NCI-H524 treated with DMSO at 0.1 percent for 48 hours (cell line): ENCODE results near the gene CCT8.
A peak's percentile ranks its signal among the peaks of the same experiment; 100 is the strongest.

Experiments
- DNase-seq: peaks from one replicate; lab custom pipeline; 2025; lab: John Stamatoyannopoulos, UW

CCT8 gene

DNA sequence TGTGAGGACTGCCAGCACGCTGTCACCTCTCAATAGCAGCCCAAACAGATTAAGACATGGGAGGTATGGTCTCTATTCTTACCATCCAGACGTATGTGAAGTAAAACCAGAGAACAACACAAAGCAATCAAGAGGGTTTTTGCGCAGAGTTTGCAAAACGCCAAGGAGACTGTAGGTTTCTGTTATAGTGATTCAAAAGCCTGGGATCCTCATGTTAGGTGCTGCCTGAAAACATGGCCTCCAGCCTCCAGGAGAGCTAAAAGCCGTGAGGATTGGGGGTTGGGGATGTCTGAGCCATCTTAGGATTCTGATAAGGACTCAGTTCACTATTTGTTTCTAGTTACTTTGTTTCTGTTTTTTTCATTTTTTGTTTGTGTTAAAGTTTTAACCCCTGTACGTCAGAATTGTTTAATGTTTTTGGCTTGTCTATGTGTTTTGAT is 4.2 kb upstream of the CCT8 start:
- peak; percentile 42 for DNase-seq

GRCh38 chr21:29076731-29077640 is 3.5 kb upstream of the CCT8 start:
- DNase-seq, result peak; percentile 2

DNA sequence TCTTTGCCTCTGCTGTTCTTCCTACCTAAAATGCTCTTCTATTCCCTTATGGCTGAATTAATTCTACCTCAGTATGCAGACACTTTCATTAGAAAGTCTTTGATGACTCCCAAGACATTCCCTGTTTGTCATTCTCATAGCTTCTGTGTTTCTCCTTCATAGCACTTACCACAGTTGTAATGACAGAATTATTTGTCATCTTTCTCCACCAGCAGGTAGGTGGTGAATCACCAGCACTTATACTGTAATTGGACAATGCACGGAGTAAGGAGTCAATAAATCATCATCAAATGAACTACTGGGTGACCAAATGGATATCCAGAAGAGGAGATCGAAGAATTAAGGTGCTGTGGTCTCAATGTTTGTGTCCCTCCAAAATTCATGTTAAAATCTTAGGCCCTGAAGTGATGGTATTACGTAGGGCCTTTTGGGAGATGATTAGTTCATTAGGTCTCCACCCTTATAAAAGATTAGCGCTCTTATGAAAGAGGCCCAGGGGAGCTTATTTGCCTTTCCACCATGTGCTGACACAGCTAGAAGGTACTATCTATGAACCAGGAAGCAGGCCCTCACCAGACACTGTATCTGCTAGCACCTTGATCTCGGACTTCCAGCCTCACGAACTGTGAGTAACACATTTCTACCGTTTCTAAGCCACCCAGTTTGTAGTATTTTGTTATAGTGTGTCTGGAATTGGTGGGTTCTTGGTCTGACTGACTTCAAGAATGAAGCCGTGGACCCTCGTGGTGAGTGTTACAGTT is 2.4 kb upstream of the CCT8 start:
- no peak for DNase-seq

DNA sequence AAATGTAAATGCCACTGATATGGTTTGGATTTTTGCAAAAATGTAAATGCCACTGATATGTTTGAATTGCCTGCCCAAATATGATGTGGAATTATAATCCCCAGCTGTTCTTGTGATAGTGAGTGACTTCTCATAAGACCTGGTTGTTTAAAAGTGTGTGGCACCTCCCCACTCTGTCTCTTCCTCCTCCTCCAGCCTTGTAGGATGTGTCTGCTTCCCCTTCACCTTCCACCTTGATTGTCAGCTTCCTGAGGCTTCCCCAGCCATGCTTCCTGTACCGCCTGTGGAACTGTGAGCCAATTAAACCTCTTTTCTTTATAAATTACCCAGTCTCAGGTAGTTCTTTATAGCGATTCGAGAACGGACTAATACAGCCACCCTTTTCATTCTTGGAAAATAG is 1.3 kb upstream of the CCT8 start:
- DNase-seq, result no peak

- no peak for DNase-seq
Observed at GRCh38 chr21:29074007-29074376, 544 bp upstream of the CCT8 start.

DNA sequence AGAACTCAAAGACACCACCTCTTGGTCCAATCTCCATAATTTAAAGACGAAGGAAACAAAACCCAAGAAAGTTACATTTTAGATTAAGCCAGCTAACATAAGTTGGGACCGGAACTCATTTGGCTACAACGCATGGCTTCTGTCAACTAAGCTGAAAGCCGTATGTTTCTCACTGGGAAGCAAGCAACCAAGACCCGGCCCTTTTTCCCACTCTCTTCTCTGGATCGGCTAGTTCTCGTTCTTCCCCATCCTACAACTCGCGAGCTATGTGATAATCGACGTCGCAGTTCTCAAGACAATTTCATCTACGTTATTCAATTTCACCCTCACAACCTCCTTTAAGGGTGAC is 601 bp downstream of the CCT8 start:
- no peak for DNase-seq

- no peak for DNase-seq
Observed at GRCh38 chr21:29064850-29065481, 8.5 kb downstream of the CCT8 start.

DNA sequence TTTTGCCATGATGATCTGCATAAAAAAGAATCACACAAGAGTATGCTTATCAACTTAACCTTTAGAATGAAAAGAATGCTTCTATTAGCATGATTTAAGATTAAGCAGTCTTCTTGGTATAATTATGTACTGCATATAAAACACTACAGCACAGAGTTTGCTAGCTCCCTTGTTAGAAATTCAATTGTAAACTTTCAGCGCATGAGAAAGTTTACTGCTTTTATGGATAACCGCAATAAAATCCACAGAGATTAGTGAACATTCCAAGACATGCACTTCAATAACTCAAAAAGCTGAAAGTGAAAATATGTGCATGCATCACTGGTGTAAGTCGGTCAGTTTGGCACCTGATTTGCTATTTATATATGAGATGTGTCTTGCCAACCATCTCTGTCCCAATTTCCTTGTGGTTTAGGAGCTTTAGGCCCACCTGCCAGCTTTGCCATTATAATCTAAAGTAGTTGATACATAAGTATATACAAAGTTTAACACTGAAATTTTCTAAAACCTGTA is 16.9 kb downstream of the CCT8 start:
- no peak for DNase-seq

GRCh38 chr21:29056005-29056404 is 17.4 kb downstream of the CCT8 start:
- no peak for DNase-seq

DNA sequence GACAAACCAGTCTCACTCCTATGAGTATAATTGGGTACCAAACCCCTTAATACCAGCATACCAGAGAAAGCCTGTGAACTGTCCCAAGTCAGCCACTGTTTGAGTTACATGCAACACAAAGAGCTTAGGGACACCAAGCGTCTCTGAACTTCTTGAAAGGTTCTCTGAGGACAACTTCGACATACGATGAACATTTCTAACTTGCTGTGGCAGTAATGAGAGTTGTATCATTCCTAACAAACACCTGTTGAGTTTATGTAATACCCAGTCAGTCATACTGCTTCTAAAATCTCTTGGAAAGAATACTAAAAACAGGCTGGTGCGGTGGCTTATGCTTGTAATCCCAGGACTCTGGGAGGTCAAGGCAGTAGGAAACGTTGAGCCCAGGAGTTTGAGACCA is 18.4 kb downstream of the CCT8 start:
- DNase-seq, result no peak

- no peak for DNase-seq
Observed at GRCh38 chr21:29053656-29054055, 19.8 kb downstream of the CCT8 start.

GRCh38 chr21:29053011-29053553 is 20.4 kb downstream of the CCT8 start:
- DNase-seq, result no peak

DNA sequence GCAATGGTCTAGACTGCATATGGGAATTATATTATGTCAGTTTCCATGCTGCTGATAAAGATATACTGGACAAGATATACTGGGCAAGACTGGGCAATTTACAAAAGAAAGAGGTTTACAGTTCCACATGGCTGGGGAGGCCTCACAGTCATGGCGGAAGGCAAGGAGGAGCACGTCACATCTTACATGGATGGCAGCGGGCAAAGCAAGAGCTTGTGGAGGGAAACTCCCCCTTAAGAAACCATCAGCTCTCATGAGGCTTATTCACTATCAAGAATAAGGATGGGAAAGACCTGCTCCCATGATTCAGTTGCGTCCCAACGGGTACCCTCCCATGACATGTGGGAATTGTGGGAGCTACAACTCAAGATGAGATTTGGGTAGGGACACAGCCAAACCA is 21.2 kb downstream of the CCT8 start:
- no peak for DNase-seq

GRCh38 chr21:29034678-29035077 is 38.8 kb downstream of the CCT8 start:
- no peak for DNase-seq

GRCh38 chr21:29033871-29034270 is 39.6 kb downstream of the CCT8 start:
- no peak for DNase-seq

- no peak for DNase-seq
Observed at GRCh38 chr21:29033301-29033700, 40.1 kb downstream of the CCT8 start.

GRCh38 chr21:29030909-29031308 is 42.5 kb downstream of the CCT8 start:
- no peak for DNase-seq

DNA sequence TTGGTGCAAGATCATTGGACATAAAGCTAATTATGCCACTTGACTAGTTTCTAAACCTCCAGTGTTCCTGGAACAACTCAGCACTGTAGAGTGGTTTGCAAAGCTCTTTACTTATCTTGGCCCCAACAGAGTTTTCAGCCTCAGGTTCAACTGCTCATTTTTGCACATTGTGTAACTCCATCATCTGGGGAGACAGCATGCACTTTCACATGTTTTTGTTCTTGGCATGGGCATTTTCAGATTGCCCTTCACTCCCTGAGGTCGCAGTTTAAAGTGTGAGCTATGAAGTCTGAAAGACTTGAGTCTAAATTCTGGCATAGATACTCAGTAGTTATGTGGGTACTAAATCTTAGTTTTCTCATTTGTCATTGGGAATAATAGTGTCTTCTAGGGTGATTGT is 43.9 kb downstream of the CCT8 start:
- DNase-seq, result no peak

GRCh38 chr21:29025328-29025713 is 48.1 kb downstream of the CCT8 start:
- no peak for DNase-seq

DNA sequence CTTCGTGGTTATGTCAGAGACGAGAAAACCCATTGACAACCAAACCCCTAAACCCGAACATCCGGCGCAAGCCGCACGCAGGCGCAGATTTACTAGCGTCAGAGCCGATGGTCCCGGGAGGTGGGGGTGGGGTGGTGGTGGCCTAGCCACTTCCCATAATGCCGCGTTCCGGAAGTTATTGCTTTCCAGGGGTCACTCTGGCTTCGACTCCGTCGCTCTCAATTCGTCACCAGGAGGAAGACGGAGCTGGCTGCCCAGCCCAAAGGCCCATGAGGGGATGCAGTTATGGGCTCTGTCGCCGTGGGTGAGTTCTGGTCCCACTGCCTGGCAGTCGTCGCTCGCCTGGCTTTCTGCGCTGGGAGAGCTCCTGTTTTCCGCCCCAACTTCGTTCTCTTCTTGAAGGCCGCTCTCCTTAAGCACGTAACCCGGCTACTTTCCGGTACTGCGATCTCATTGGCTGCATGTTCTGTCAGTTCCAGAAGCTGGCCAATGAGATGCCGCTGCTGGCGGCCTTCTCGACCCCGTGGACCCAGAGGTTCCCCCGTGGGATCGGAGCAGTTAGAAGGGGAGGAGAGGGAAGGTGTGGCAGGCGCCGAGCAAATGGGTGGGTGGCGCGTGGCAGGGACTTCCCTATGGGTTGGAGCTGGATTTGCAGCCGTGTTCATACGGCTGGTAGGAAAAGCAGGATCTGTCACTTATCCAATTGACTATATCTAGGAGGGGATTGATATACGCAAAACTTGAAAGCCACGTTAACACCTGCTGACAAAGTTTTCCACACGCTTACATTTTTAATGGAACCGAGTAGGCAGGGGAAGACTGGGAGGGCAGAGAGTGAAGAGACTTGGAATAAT is 48.7 kb downstream of the CCT8 start, which contains the start of gene USP16:
TSS of gene USP16 (plus strand) at position 195 of the 854 bp plus-strand sequence. CDS start 3,246 bp downstream, outside the sequence.
- DNase-seq, result peak; percentile 97

GRCh38 chr21:29022166-29022565 is 51.3 kb downstream of the CCT8 start:
- DNase-seq, result no peak
